Stomach (tissue), 9 donors: Measurements from ENCODE around the gene FYN. TPM values are rescaled to one million over a fixed set of nuclear protein-coding genes. Genes with fewer than 3 reads are reported as not detected.

ENCODE experiments used
- DNase-seq, 2 donors: peaks; one replicate each; pipeline versions ENCODE4 v3.0.0 to v3.0.0-alpha.2; 2013 to 2019
- H3K27ac ChIP-seq, 5 donors: fragments of 200-600 bp in 4 of 5; sonication (generic) in 4 of 5; one replicate each; pipeline ENCODE4 v1.5.1; 2013 to 2019; ENCODE audit warnings: mild to moderate bottlenecking in 1 of 5, moderate library complexity in 1 of 5
- H3K27me3 ChIP-seq, 3 donors: fragments of 200-600 bp; sonication (generic); one replicate each; pipeline ENCODE4 v1.5.1; 2017 to 2019; ENCODE audit warnings: mixed run types in 1 of 3
- H3K36me3 ChIP-seq, 4 donors: fragments of 200-600 bp; sonication (generic); 1 replicate in 3 of 4; 2 replicates in 1 of 4; pipeline ENCODE4 v1.5.1; 2016 to 2019
- H3K4me1 ChIP-seq, 4 donors: fragments of 200-600 bp; sonication (generic); one replicate each; pipeline ENCODE4 v1.5.1; 2016 to 2019
- H3K4me3 ChIP-seq, 4 donors: fragments of 200-600 bp; sonication (generic) in 3 of 4; one replicate each; pipeline ENCODE4 v1.5.1; 2016 to 2019; ENCODE audit warnings: mild to moderate bottlenecking in 1 of 4
- H3K9me3 ChIP-seq, 4 donors: fragments of 200-600 bp; sonication (generic); one replicate each; pipeline ENCODE4 v1.5.1; 2016 to 2019
- EP300 ChIP-seq: sonication (generic); formaldehyde crosslinking; IDR thresholded peaks from one replicate; pipeline ENCODE4 v1.6.1; 2017; ENCODE audit warnings: antibody characterized with exemption
- POLR2A ChIP-seq, 4 donors: fragments of 450-650 bp; IDR thresholded peaks; one replicate each; pipeline ENCODE4 v1.6.1; 2016; ENCODE audit warnings: antibody characterized with exemption in 4 of 4, control low read depth in 2 of 4, mild to moderate bottlenecking in 1 of 4, moderate library complexity in 1 of 4
- POLR2AphosphoS5 ChIP-seq, 3 donors: sonication (generic); formaldehyde crosslinking; IDR thresholded peaks; one replicate each; pipeline ENCODE4 v1.6.1; 2016; ENCODE audit warnings: antibody characterized with exemption in 3 of 3
- whole genome bisulfite sequencing, 5 donors: extraction: QIAGEN DNeasy Blood & Tissue Kit in 3 of 5; methylation state at CpG; one replicate each; pipeline versions ENCODE4 v1.1.5 to v1.1.7; 2013 to 2018; 5-methylcytosine and 5-hydroxymethylcytosine counted together
- intact Hi-C: fragments of 100-400 bp; cut with DNase I; formaldehyde crosslinking; loops from one replicate; pipeline ENCODE4 v1.15.1; 2023; ENCODE audit warnings: low total_unique reads
- polyA plus RNA-seq, 3 donors: library from polyadenylated mRNA; stranded (reverse); fragments of 200-250 nt; gene quantifications; one replicate each; pipeline ENCODE4 v1.2.3, GENCODE V29; 2013
- total RNA-seq, 5 donors: library from RNA; depleted of rRNA; stranded (reverse); fragments of >200 nt; gene quantifications; one replicate each; pipeline versions ENCODE4 v1.1.0 to v1.2.3, GENCODE V29; 2014 to 2016
- TF ChIP-seq, protein P1 (sequence below), 7 experiments: fragments of 450-650 bp in 4 of 7; fragments of 200-600 bp in 3 of 7; sonication (generic) in 3 of 7; IDR thresholded peaks; one replicate each; pipeline ENCODE4 v1.5.1; 2016 to 2019; ENCODE audit warnings: antibody characterized with exemption in 7 of 7, control low read depth in 2 of 7, mild to moderate bottlenecking in 1 of 7
- donor health status: healthy with polysubstance abuse.
- donor health status: Bipolar disorder and iron deficiency.
- donor health status: healthy.

Gene FYN
- total and polyA plus RNA-seq, 8 donors: 8.4 to 146 (median 37.1) TPM

- no peak for TF ChIP-seq EP300
- TF ChIP-seq, protein P1, sequence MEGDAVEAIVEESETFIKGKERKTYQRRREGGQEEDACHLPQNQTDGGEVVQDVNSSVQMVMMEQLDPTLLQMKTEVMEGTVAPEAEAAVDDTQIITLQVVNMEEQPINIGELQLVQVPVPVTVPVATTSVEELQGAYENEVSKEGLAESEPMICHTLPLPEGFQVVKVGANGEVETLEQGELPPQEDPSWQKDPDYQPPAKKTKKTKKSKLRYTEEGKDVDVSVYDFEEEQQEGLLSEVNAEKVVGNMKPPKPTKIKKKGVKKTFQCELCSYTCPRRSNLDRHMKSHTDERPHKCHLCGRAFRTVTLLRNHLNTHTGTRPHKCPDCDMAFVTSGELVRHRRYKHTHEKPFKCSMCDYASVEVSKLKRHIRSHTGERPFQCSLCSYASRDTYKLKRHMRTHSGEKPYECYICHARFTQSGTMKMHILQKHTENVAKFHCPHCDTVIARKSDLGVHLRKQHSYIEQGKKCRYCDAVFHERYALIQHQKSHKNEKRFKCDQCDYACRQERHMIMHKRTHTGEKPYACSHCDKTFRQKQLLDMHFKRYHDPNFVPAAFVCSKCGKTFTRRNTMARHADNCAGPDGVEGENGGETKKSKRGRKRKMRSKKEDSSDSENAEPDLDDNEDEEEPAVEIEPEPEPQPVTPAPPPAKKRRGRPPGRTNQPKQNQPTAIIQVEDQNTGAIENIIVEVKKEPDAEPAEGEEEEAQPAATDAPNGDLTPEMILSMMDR (IDR thresholded peaks at IDR 0.05): no peak
- TF ChIP-seq POLR2A (IDR thresholded peaks at IDR 0.05): no peak
- no peak for TF ChIP-seq POLR2AphosphoS5 (IDR thresholded peaks at IDR 0.05)
- Histone ChIP-seq H3K4me1 (peaks cover 14 to 55% (median 35%) of the 10 kb centered on the region in 4 donors), H3K36me3 (no peaks in the 10 kb centered on the region), H3K27me3 (no peaks in the 10 kb centered on the region), H3K4me3 (no peak overlapping the region), H3K9me3 (no peaks in the 10 kb centered on the region), H3K27ac (no peak overlapping the region)
- no peak for DNase-seq
- intact Hi-C loops: no loop called here
- WGBS, 5 donors: 89 to 97% (median 94%) methylated on average over 3 of the region's 3 CpGs
Observed at GRCh38 chr6:111738156-111738555, 135.1 kb downstream of the FYN start.

GRCh38 chr6:111737065-111737521 is 136.2 kb downstream of the FYN start:
- H3K4me1 ChIP-seq: peaks cover 14 to 53% (median 35%) of the 10 kb centered on the region in 4 donors
- no peak overlapping the region for H3K4me3 ChIP-seq
- H3K9me3 ChIP-seq: peaks cover 0 to 8% (median 7%) of the 10 kb centered on the region in 4 donors
- H3K27ac ChIP-seq: peak overlapping the region in 1 of 5 donors; percentile 16
- 17 to 38% (median 33%) methylated on average over 3 of the region's 3 CpGs for WGBS, 5 donors
- DNase-seq: no peak
- no peaks in the 10 kb centered on the region for H3K27me3 ChIP-seq
- intact Hi-C loops: no loop called here
- H3K36me3 ChIP-seq: peaks cover 0 to 8% (median 3%) of the 10 kb centered on the region in 4 donors
- TF ChIP-seq POLR2A (IDR thresholded peaks at IDR 0.05) (no peak), POLR2AphosphoS5 (IDR thresholded peaks at IDR 0.05) (no peak), EP300 (no peak)
- TF ChIP-seq, protein P1 (IDR thresholded peaks at IDR 0.05): no peak

DNA sequence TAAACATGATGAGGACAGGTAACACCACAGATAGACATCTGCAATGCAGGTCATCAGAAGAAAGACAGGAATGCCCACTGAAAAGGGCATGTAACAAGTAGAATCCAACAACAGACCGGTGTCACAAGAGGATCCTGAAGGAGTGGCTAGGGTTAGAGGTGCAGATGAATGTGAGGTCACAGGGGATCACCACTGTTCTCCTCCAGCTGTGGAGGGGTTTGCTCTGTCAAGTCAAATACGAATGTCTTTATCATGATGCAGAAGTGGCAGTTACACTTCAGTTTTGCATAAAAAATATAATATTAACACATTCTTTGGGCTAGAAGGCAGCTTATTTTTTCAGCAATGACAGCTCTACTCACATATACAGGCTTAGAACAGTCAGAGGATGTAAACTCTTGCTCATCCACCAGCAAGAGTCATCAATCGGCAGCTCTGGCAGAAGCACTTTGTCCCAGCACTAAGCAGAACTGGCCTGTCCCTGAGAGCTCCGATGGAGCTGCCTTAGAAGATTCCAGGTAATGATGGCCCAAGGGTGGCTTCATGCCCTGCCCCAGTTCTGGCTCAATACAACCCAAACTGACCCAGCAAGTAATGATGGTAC is 137.1 kb downstream of the FYN start:
- TF ChIP-seq POLR2AphosphoS5 (IDR thresholded peaks at IDR 0.05) (no peak), EP300 (no peak), POLR2A (IDR thresholded peaks at IDR 0.05) (no peak)
- TF ChIP-seq, protein P1 (IDR thresholded peaks at IDR 0.05): no peak
- intact Hi-C loops: no loop called here
- Histone ChIP-seq H3K27me3 (no peaks in the 10 kb centered on the region), H3K9me3 (peaks cover 0 to 8% (median 7%) of the 10 kb centered on the region in 4 donors), H3K4me1 (peaks cover 14 to 59% (median 36%) of the 10 kb centered on the region in 4 donors), H3K4me3 (no peak overlapping the region), H3K36me3 (peaks cover 0 to 8% (median 3%) of the 10 kb centered on the region in 4 donors), H3K27ac (no peak overlapping the region)
- WGBS, 5 donors: 81 to 91% (median 90%) methylated on average over 4 of the region's 4 CpGs
- DNase-seq: no peak

DNA sequence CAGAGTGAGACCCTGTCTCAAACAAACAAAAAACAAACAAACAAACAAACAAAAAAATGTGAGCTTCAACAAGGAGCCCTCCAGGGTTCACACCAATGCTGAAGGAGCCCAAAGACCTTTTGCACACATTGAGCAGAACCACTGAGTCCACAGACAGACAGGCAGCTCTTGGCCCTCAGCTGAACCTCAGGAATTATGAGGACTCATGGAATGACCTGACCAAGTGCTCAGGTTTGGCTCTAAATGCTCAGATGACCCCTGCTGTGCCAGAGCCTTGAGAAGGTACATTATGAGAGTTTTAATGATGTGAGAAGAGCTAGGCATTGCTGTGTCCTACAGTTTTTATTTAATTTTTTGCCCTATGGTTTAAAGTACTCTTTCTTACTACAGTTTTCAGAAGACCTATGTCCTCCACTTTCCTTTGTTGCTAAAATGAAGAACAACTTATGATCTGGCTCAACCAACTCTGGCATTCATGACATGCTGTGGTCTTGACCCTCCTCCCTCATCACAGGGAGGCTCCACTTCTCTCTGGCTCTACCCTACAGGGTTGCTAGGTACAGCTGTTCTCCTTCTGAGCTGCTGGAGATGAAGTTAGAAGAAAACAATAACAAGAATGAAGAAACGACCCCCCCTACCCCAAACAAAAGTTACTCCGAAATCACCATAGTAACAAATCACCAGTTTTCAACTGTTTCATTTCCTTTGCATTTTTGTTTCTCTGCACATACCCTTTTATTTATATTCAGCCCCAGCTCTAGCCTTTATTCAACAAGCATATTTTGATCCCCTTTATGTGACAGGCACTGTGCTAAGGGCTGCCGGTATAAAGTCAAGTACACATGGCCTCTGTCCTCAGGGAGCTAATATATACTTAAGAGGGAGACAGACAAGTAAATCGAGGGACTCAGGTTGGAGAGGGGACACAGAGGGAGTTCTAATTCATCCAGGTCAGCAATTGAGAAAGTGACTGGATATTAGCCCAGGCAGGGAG is 138.9 kb downstream of the FYN start:
- H3K27me3 ChIP-seq: no peaks in the 10 kb centered on the region
- H3K27ac ChIP-seq: no peak overlapping the region
- peaks cover 0 to 8% (median 3%) of the 10 kb centered on the region in 4 donors for H3K36me3 ChIP-seq
- H3K4me1 ChIP-seq: peaks cover 11 to 70% (median 48%) of the 10 kb centered on the region in 4 donors
- TF ChIP-seq, protein P1 (IDR thresholded peaks at IDR 0.05): no peak
- no peak for TF ChIP-seq EP300
- TF ChIP-seq POLR2A (IDR thresholded peaks at IDR 0.05): no peak
- TF ChIP-seq POLR2AphosphoS5 (IDR thresholded peaks at IDR 0.05): no peak
- intact Hi-C loops: no loop called here
- no peak for DNase-seq
- 49 to 58% (median 54%) methylated on average over 4 of the region's 4 CpGs for whole genome bisulfite sequencing, 5 donors
- peaks cover 0 to 8% (median 7%) of the 10 kb centered on the region in 4 donors for H3K9me3 ChIP-seq
- H3K4me3 ChIP-seq: no peak overlapping the region
